ENCODE data around the gene FRYL.

Gene FRYL

DNA sequence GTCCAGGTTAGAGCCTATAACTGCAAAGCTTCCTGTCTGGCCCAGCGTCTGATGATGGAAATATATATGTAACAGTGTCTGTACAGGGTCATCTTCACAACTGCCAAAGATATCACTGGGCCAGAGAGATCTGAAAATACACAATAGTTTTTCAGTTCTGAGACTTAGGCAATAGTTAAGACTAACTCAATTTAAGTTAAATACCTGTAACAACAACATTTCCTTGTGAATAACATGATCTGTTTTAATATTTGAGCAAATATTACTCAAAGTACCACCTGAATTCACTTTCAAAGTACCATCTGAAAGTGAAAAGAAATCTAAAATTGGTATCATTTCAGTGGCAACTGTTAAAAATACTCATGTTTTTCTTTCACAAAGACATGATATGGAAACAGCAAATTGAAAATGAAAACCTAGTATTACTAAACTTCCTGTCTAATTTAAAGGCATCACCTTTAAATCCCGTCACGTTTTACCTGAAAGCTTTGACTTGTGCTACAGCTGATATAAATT lies 280.5 kb downstream of the FRYL start:
- H3K4me3 ChIP-seq (ENCODE audit: low read length): no peak overlapping the region
- TF ChIP-seq CTCF (conservative IDR thresholded peaks at IDR 0.05; ENCODE audit: low read depth, low read length): no peak
- DNase-seq (ENCODE audit: low read depth): no peak

DNA sequence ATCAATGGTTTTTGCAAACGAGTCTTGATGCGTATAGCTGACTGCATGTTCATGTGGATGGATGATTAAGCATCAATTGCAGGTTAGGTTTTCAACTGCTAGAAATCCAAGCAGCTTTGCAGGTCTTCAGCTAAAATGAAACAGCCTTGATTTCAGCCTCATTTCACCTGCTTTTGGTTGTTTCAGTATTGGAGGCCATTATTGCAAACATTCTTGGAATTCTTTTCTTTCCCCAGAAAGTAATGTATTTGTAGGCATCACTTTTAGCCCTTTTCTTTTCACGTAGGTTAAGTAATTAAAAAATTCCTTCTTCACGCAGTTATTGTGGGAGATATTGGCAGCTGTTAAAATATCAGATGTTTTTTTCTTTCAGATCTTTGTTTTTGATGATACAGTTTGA lies 281.2 kb downstream of the FRYL start:
- no peak for TF ChIP-seq CTCF (conservative IDR thresholded peaks at IDR 0.05; ENCODE audit: low read depth, low read length)
- DNase-seq (ENCODE audit: low read depth): no peak
- H3K4me3 ChIP-seq (ENCODE audit: low read length): no peak overlapping the region

DNA sequence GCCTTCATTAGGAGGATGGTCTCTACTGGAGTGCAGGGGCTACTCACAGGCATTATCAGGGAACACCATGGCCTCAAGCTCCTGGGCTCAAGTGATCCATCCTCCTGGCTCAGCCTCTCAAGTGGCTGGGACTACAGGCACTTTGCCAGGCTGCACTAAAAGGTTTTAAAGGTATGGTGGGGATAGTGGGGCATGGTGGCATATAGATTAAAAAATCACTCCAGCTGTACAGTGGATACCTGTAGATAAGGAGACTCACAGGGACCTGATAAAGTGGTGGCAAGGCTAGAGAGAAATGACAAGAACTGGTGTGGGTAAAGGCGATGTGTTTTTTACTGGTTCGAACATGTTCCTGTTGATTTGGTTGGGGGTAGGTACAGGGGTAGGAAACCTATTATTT lies 284.1 kb downstream of the FRYL start:
- H3K4me3 ChIP-seq (ENCODE audit: low read length): no peak overlapping the region
- DNase-seq (ENCODE audit: low read depth): no peak
- no peak for TF ChIP-seq CTCF (conservative IDR thresholded peaks at IDR 0.05; ENCODE audit: low read depth, low read length)

GRCh38 chr4:48493452-48494100 lies 286.5 kb downstream of the FRYL start:
- no peak overlapping the region for H3K4me3 ChIP-seq (ENCODE audit: low read length)
- DNase-seq (ENCODE audit: low read depth): no peak
- TF ChIP-seq CTCF (conservative IDR thresholded peaks at IDR 0.05; ENCODE audit: low read depth, low read length): no peak

DNA sequence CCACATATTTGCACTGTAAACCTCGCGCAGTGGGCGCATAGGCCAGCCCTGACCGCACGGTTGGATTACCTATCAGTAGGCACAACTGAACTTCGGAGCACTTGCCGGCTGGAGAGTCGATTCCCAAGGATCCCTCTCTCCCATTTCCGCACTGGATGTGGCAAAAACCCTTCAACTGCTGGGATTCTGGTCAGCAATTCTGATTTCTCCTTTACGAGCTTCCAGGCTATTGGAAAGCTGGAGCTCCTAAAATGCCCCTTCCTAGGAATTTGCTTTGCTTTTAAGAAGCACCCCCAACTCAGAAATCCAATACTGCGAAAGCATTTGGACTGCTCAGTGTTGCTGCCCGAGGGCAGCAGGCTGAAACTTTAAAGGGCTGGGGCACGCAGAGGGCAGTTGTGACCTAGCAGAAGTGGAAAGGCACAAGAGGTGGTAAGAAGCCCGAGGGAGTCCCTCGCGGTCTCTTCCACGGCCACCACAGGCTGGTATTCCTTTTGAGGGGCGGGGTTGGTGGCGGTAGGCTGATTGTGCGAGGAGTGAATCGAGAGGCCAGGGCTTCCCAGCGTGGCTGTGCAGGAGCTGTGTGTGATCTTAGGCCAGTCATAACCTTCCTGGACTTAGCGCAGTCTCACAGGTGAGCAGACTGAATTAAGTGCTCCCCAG lies 288.4 kb downstream of the FRYL start:
- no peak for DNase-seq (ENCODE audit: low read depth)
- H3K4me3 ChIP-seq (ENCODE audit: low read length): no peak overlapping the region
- no peak for TF ChIP-seq CTCF (conservative IDR thresholded peaks at IDR 0.05; ENCODE audit: low read depth, low read length)

GRCh38 chr4:48490680-48491513 lies 289.2 kb downstream of the FRYL start:
- H3K4me3 ChIP-seq (ENCODE audit: low read length): no peak overlapping the region
- no peak for DNase-seq (ENCODE audit: low read depth)
- TF ChIP-seq CTCF (conservative IDR thresholded peaks at IDR 0.05; ENCODE audit: low read depth, low read length): no peak

Measured in retinal pigment epithelial cell (primary cell).